BJ (cell line): Measurements from ENCODE around the gene MNAT1. TPM values are rescaled to one million over a fixed set of nuclear protein-coding genes. Genes with fewer than 3 reads are reported as not detected.

ENCODE experiments used
- CTCF ChIA-PET: fragments of 350-600 bp; formaldehyde crosslinking; extraction: SDS; loops from one replicate; lab custom pipeline; 2021; ENCODE audit warnings: antibody characterized with exemption, inconsistent platforms; lab: Yijun Ruan, JAX
- POLR2A ChIA-PET: fragments of 300-600 bp; sonication (Branson Sonifier 250); formaldehyde crosslinking; extraction: SDS; loops from one replicate; lab custom pipeline; 2021; ENCODE audit warnings: antibody characterized with exemption; lab: Charles Lee
- DNase-seq: peaks from one replicate; pipeline ENCODE4 v3.0.0-alpha.2; 2011; ENCODE audit warnings: low read depth
- H3K27me3 ChIP-seq: 2 replicates; pipeline ENCODE4 v1.6.0; 2011; ENCODE audit warnings: low read length; ENCODE audit not compliant: control insufficient read depth, insufficient read depth
- H3K36me3 ChIP-seq: 2 replicates; pipeline ENCODE4 v1.5.1; 2011; ENCODE audit warnings: low read length; ENCODE audit not compliant: control insufficient read depth, insufficient read depth
- H3K4me3 ChIP-seq: 2 replicates; pipeline ENCODE4 v1.5.1; 2011; ENCODE audit warnings: low read depth, mild to moderate bottlenecking, control low read depth, low read length
- CTCF ChIP-seq: IDR thresholded peaks from 2 replicates; pipeline ENCODE4 v1.5.1; 2011; ENCODE audit warnings: low read depth, mild to moderate bottlenecking, control low read depth, inconsistent platforms, low read length, moderate library complexity; ENCODE audit not compliant: insufficient read depth
- polyA plus RNA-seq: library from polyadenylated mRNA; depleted of rRNA; stranded (reverse); fragments of >200 nt; gene quantifications from 2 replicates; pipeline ENCODE4 v1.2.3, GENCODE V29; 2011

Gene MNAT1
- polyA plus RNA-seq, 1 experiment = 30.8 TPM

GRCh38 chr14:60736494-60736893, 1.9 kb downstream of the MNAT1 start:
- no peak overlapping the region; the same call in 1 of the 2 replicates for H3K4me3 ChIP-seq
- TF ChIP-seq CTCF = no peak
- no peaks in the 10 kb centered on the region for H3K36me3 ChIP-seq
- POLR2A ChIA-PET = no interaction called here
- peak; percentile 29 for DNase-seq
- CTCF ChIA-PET = interaction anchor here (0.6 to 1.6 kb wide), 5 partner anchors 9 to 523 kb away, joined by 3 to 4 read pairs (median 4); no protein-coding TSS in a partner anchor
- H3K27me3 ChIP-seq = peaks cover 1% of the 10 kb centered on the region; the same call in 1 of the 2 replicates

- TF ChIP-seq CTCF = no peak
- Histone ChIP-seq H3K36me3 (no peaks in the 10 kb centered on the region), H3K27me3 (no peaks in the 10 kb centered on the region), H3K4me3 (no peak overlapping the region)
- DNase-seq = no peak
- CTCF ChIA-PET = no interaction called here
- POLR2A ChIA-PET = no interaction called here
These were observed 4.4 kb downstream of the MNAT1 start for GRCh38 chr14:60738843-60739508.

GRCh38 chr14:60744566-60744965, 10.0 kb downstream of the MNAT1 start:
- Histone ChIP-seq H3K36me3 (no peaks in the 10 kb centered on the region), H3K27me3 (no peaks in the 10 kb centered on the region), H3K4me3 (no peak overlapping the region)
- DNase-seq = no peak
- POLR2A ChIA-PET = no interaction called here
- TF ChIP-seq CTCF = no peak
- CTCF ChIA-PET = no interaction called here

GRCh38 chr14:60753264-60754119, 18.9 kb downstream of the MNAT1 start:
- CTCF ChIA-PET = no interaction called here

More at GRCh38 chr14:60753264-60754119, 18.9 kb downstream of the MNAT1 start:
- Histone ChIP-seq H3K36me3 (no peaks in the 10 kb centered on the region), H3K4me3 (no peak overlapping the region), H3K27me3 (no peaks in the 10 kb centered on the region)
- no peak for TF ChIP-seq CTCF
- POLR2A ChIA-PET = no interaction called here
- no peak for DNase-seq
